Prostate gland (tissue), 2 donors: ENCODE data around the gene MLLT11.

Experiments used
- CTCF ChIP-seq, 4 experiments: fragments of 200-600 bp in 2 of 4; fragments of 450-650 bp in 2 of 4; sonication (generic) in 2 of 4; IDR thresholded peaks; 1 replicate in 3 of 4; 2 replicates in 1 of 4; pipeline ENCODE4 v1.5.1; 2016 to 2019; ENCODE audit warnings: antibody characterized with exemption in 4 of 4, mild to moderate bottlenecking in 2 of 4, moderate library complexity in 2 of 4
- POLR2A ChIP-seq: fragments of 450-650 bp; IDR thresholded peaks from one replicate; pipeline ENCODE4 v1.6.1; 2016; ENCODE audit warnings: antibody characterized with exemption, mild to moderate bottlenecking
- POLR2AphosphoS5 ChIP-seq: sonication (generic); formaldehyde crosslinking; IDR thresholded peaks from one replicate; pipeline ENCODE4 v1.6.1; 2017; ENCODE audit warnings: antibody characterized with exemption

GRCh38 chr1:151047591-151047924 lies 12.6 kb upstream of the MLLT11 start, which contains the start of gene C1orf56:
- TF ChIP-seq CTCF (IDR thresholded peaks at IDR 0.05) (no peak), POLR2AphosphoS5 (peak; percentile 85), POLR2A (peak; percentile 72)
